Testis (tissue), 2 donors: ENCODE data around the gene GGPS1.

ENCODE experiments used
- CTCF ChIP-seq, 3 experiments: fragments of 450-650 bp in 2 of 3; fragments of 200-600 bp in 1 of 3; sonication (generic) in 1 of 3; IDR thresholded peaks; one replicate each; pipeline ENCODE4 v1.5.1; 2016 to 2019; ENCODE audit warnings: antibody characterized with exemption in 3 of 3, mild to moderate bottlenecking in 2 of 3, moderate library complexity in 1 of 3
- POLR2A ChIP-seq: fragments of 450-650 bp; IDR thresholded peaks from one replicate; pipeline ENCODE4 v1.6.1; 2017; ENCODE audit warnings: antibody characterized with exemption, mild to moderate bottlenecking, moderate library complexity

GRCh38 chr1:235331401-235331800, 3.0 kb downstream of the GGPS1 start:
- TF ChIP-seq CTCF (IDR thresholded peaks at IDR 0.05): no peak
- no peak for TF ChIP-seq POLR2A
